ENCODE data around the gene PSAPL1.

The PSAPL1 gene

DNA sequence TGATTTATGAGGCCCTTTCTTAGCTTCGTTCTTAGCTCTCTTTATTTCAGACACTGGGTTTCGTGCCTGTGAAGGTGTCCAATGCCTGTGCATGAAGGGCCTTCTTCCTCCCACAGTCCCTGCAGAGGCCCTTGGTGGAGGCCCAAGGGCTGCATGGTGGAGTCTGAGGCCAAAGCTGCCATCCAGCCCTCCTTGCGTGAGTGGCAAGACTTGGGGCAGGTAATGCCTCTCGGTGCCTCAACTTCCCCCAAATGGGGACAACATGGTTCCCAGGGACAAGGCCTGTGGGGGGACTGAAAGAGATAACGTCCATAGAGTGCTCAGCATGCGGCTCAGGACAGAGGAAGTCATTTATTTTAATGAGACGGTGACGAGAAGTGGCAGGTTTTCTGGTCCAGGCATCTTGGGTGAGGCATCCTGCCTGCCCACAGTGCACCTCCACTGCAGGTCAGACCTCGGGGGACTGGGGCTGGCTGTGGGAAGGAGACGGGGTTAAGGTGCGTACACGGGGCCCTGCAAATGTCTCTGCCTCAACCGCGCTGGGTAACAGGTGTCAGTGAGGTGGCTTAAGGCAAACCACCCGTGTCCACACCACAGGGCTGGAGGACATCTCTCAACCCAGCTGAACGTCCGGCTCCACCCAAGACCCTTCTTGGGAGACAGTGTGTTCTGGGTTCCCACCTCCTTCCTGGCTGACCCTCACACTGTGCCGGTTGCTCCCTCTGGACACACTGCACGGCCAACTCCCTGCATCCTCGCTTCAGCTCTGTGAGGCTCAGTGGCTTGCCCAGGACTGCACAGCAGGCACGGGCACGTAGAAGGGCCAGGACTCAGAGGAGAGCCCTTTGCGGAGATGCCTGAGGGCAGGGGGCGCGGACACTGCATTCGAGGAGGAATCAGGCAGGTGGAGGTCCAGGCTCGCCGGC, 50.5 kb downstream of the PSAPL1 start:
- Histone ChIP-seq H3K27ac (no peak overlapping the region), H3K9me3 (ENCODE audit: low read depth, low read length) (no peaks in the 10 kb centered on the region)
- no peak for DNase-seq (ENCODE audit: low read depth, low spot score)

DNA sequence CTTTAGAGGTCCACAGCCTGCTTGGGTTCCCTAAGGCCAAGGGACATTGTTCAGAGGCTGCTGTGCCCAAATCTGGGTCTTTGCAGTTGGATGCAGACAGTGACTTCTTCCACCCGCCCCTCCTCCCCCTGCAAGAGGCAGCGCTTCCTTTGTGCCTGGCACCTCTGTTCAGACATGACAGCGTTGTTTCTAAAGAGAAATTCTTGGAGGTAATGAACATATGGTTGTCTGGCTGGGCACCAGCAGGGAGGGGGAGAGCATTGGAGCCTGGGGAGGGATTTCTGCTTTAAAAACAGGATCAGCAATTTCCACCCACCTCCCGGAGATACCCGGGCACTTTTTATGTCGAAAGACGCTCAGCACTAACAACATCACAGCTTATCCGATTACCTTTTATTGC, 51.5 kb downstream of the PSAPL1 start:
- DNase-seq (ENCODE audit: low read depth, low spot score): no peak
- H3K9ac ChIP-seq (ENCODE audit: insufficient read length): no peak overlapping the region
- no peaks in the 10 kb centered on the region for H3K36me3 ChIP-seq (ENCODE audit: insufficient read depth, low read length)
- no peak overlapping the region for H3K4me3 ChIP-seq
- no peaks in the 10 kb centered on the region for H3K9me3 ChIP-seq (ENCODE audit: low read depth, low read length)
- TF ChIP-seq POLR2AphosphoS5 (IDR thresholded peaks at IDR 0.05; ENCODE audit: borderline replicate concordance, low read depth, low read length) (no peak), FOXP2 (optimal IDR thresholded peaks at IDR 0.05; ENCODE audit: control extremely low read depth, extremely low read length, insufficient read depth) (no peak), EZH2 (IDR thresholded peaks at IDR 0.05) (no peak)
- no peak overlapping the region for H3K27ac ChIP-seq

More for the DNA sequence above, 50.5 kb downstream of the PSAPL1 start:
- no peak overlapping the region for H3K9ac ChIP-seq (ENCODE audit: insufficient read length)
- no peak overlapping the region for H3K4me3 ChIP-seq
- TF ChIP-seq POLR2AphosphoS5 (IDR thresholded peaks at IDR 0.05; ENCODE audit: borderline replicate concordance, low read depth, low read length) (no peak), EZH2 (IDR thresholded peaks at IDR 0.05) (no peak), FOXP2 (optimal IDR thresholded peaks at IDR 0.05; ENCODE audit: control extremely low read depth, extremely low read length, insufficient read depth) (no peak)
- H3K36me3 ChIP-seq (ENCODE audit: insufficient read depth, low read length): no peaks in the 10 kb centered on the region

DNA sequence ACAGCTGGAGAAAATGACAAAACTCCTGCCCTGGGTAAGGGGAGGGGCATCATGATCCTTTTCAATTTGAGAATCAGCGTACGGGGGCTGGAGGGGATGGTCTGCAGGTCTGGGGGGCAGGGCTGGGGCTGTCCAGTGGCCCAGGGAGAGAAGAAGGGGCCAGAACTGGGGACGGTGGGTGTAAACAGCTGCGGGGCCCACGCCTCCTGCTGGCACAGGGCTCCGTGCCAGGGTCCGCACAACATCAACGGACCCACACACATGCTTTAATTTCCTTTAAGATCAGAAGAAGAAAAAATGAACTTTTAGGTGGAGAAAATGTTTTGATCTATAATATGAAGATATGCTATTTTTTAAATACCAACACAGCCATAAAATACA, 52.1 kb downstream of the PSAPL1 start:
- Histone ChIP-seq H3K27ac (no peak overlapping the region), H3K36me3 (ENCODE audit: insufficient read depth, low read length) (no peaks in the 10 kb centered on the region), H3K4me3 (no peak overlapping the region), H3K9me3 (ENCODE audit: low read depth, low read length) (no peaks in the 10 kb centered on the region), H3K9ac (ENCODE audit: insufficient read length) (no peak overlapping the region)
- TF ChIP-seq EZH2 (IDR thresholded peaks at IDR 0.05) (no peak), POLR2AphosphoS5 (IDR thresholded peaks at IDR 0.05; ENCODE audit: borderline replicate concordance, low read depth, low read length) (no peak), FOXP2 (optimal IDR thresholded peaks at IDR 0.05; ENCODE audit: control extremely low read depth, extremely low read length, insufficient read depth) (no peak)
- DNase-seq (ENCODE audit: low read depth, low spot score): no peak

DNA sequence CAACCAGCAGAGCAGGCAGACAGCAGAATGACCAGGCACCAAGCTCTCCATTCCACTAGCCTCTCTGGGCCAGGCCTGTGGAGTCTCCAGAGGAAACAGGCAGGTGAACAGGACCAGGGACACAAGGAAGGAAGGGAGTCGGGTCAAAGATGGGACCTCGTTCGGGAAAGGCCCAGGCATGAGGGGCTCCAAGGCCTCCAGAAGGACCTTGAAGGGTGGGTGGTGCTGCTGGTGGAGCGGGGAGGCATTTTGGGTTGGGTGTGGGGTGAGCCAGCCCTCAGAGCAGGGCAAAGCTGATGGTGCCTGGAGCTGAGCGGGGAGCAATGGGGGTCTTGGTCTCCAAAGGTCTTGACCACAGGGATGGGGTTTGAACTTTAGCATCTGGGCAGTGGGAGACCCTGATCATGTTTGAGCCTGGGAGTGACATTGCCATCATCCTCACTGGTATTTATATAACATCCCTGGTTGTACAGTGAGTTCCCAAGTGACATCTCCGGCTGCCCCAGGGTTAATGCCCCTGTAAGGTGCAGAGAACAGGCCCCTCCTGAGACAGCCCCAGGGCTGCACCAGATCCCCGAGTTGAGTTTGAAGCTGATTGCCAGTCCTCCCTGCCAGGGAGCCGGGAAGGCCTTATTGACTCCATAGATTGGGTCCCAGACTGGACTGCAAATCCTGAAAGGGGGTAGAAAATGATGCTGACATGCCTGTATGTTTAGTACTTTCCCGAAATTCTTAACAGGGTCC, 52.7 kb downstream of the PSAPL1 start:
- Histone ChIP-seq H3K9ac (ENCODE audit: insufficient read length) (no peak overlapping the region), H3K27ac (no peak overlapping the region), H3K4me3 (no peak overlapping the region), H3K36me3 (ENCODE audit: insufficient read depth, low read length) (no peaks in the 10 kb centered on the region), H3K9me3 (ENCODE audit: low read depth, low read length) (no peaks in the 10 kb centered on the region)
- TF ChIP-seq EZH2 (IDR thresholded peaks at IDR 0.05) (no peak), POLR2AphosphoS5 (IDR thresholded peaks at IDR 0.05; ENCODE audit: borderline replicate concordance, low read depth, low read length) (no peak), FOXP2 (optimal IDR thresholded peaks at IDR 0.05; ENCODE audit: control extremely low read depth, extremely low read length, insufficient read depth) (no peak)
- DNase-seq (ENCODE audit: low read depth, low spot score): no peak

DNA sequence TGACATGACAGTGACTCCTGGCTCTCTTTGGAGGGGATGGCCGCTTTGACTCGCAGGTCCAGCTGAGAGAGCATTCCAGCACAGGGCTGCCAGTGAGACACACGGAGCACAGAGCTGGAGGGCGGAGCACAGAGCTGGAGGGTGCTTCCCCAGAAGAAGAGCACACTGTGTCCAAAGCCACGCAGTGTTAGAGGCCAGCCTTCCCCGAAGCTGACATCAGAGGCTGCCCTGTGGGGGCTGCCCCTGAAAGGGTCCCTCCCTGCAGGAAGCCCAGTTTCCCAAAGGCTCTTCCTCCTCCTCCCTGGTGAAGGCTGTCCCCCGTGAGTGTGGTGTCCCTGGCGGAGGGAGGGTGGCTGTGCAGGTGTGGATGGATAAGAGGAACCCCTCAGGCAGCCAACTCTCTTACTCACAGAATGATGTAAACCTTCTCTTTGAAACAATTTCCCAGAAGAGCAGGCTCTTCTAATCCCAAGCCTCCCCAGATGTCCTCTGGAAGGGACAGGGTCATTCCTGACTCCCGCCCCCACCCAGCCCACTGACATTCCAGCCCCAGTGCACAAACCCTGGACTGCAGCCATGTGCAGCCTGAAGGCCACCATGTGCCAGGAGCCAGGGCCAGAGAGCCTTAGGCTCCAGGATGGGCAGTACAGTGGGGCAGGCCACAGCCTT, 53.4 kb downstream of the PSAPL1 start:
- Histone ChIP-seq H3K4me3 (no peak overlapping the region), H3K9ac (ENCODE audit: insufficient read length) (no peak overlapping the region)

More for the DNA sequence above, 53.4 kb downstream of the PSAPL1 start:
- H3K36me3 ChIP-seq (ENCODE audit: insufficient read depth, low read length): no peaks in the 10 kb centered on the region
- DNase-seq (ENCODE audit: low read depth, low spot score): no peak
- no peaks in the 10 kb centered on the region for H3K9me3 ChIP-seq (ENCODE audit: low read depth, low read length)
- no peak for TF ChIP-seq FOXP2 (optimal IDR thresholded peaks at IDR 0.05; ENCODE audit: control extremely low read depth, extremely low read length, insufficient read depth)
- TF ChIP-seq EZH2 (IDR thresholded peaks at IDR 0.05): no peak
- no peak for TF ChIP-seq POLR2AphosphoS5 (IDR thresholded peaks at IDR 0.05; ENCODE audit: borderline replicate concordance, low read depth, low read length)
- no peak overlapping the region for H3K27ac ChIP-seq
